GM19397 (cell line): Measurements from ENCODE around the gene DBF4B.
A peak's percentile ranks its signal among the peaks of the same experiment; 100 is the strongest.

Source experiments
- ATAC-seq: cut with Tn5 transposase; IDR thresholded peaks from one replicate; pipeline ENCODE4 v1.9.1; 2021; ENCODE audit warnings: mild to moderate bottlenecking, moderate library complexity; ENCODE audit not compliant: unreplicated experiment

Gene DBF4B

GRCh38 chr17:44759086-44759915, 50.8 kb downstream of the DBF4B start:
- ATAC-seq, result no peak

- no peak for ATAC-seq
Observed at GRCh38 chr17:44759916-44760243, 51.4 kb downstream of the DBF4B start.

- no peak for ATAC-seq
Observed at GRCh38 chr17:44760474-44761308, 52.2 kb downstream of the DBF4B start.

GRCh38 chr17:44761932-44762810, 53.7 kb downstream of the DBF4B start:
- no peak for ATAC-seq

- ATAC-seq, result no peak
Observed at GRCh38 chr17:44763170-44763569, 54.7 kb downstream of the DBF4B start.

GRCh38 chr17:44765965-44766364, 57.5 kb downstream of the DBF4B start:
- no peak for ATAC-seq

GRCh38 chr17:44766409-44767038, 58.1 kb downstream of the DBF4B start:
- no peak for ATAC-seq

- no peak for ATAC-seq
Observed at GRCh38 chr17:44767493-44767892, 59.0 kb downstream of the DBF4B start.

- no peak for ATAC-seq
Observed at GRCh38 chr17:44768505-44769142, 60.2 kb downstream of the DBF4B start.

- ATAC-seq, result no peak
Observed at GRCh38 chr17:44769230-44769629, 60.8 kb downstream of the DBF4B start.

- ATAC-seq, result no peak
Observed at GRCh38 chr17:44769647-44770084, 61.2 kb downstream of the DBF4B start.

- ATAC-seq, result no peak
Observed at GRCh38 chr17:44770166-44770925, 61.9 kb downstream of the DBF4B start.

- ATAC-seq, result no peak
Observed at GRCh38 chr17:44772308-44773045, 64.0 kb downstream of the DBF4B start.

- ATAC-seq, result no peak
Observed at GRCh38 chr17:44773140-44773539, 64.7 kb downstream of the DBF4B start.

GRCh38 chr17:44774271-44775135, 66.0 kb downstream of the DBF4B start:
- ATAC-seq, result peak; percentile 27

- peak; percentile 80 for ATAC-seq
Observed at GRCh38 chr17:44775136-44775837, 66.8 kb downstream of the DBF4B start.
